Osteocyte (in vitro differentiated cells): ENCODE measurements around the gene RNF40. TPM values are rescaled to one million over a fixed set of nuclear protein-coding genes. Genes with fewer than 3 reads are reported as not detected.

Experiments used
- DNase-seq: peaks from one replicate; pipeline ENCODE4 v3.0.0; 2021; ENCODE audit warnings: mixed read lengths; ENCODE audit not compliant: unreplicated experiment; ENCODE audit errors: extremely low spot score
- H3K27ac Mint-ChIP-seq: one replicate; pipeline ENCODE4 v1.8.0; 2021; ENCODE audit warnings: mild to moderate bottlenecking, mixed read lengths; ENCODE audit not compliant: unreplicated experiment
- H3K27me3 Mint-ChIP-seq: one replicate; pipeline ENCODE4 v1.8.0; 2021; ENCODE audit warnings: mixed read lengths; ENCODE audit not compliant: unreplicated experiment
- H3K36me3 Mint-ChIP-seq: one replicate; pipeline ENCODE4 v1.8.0; 2021; ENCODE audit warnings: mixed read lengths; ENCODE audit not compliant: unreplicated experiment
- H3K4me1 Mint-ChIP-seq: one replicate; pipeline ENCODE4 v1.8.0; 2021; ENCODE audit warnings: mixed read lengths; ENCODE audit not compliant: unreplicated experiment
- H3K4me3 Mint-ChIP-seq: one replicate; pipeline ENCODE4 v1.8.0; 2021; ENCODE audit warnings: mild to moderate bottlenecking, moderate library complexity, mixed read lengths; ENCODE audit not compliant: unreplicated experiment
- H3K9me3 Mint-ChIP-seq: one replicate; pipeline ENCODE4 v1.8.0; 2021; ENCODE audit warnings: mixed read lengths; ENCODE audit not compliant: unreplicated experiment
- long read RNA-seq: library from polyadenylated mRNA; unstranded; transcript quantifications from one replicate; pipeline ENCODE4 v2.0.0, GENCODE V29; 2021
- total RNA-seq: library from RNA; stranded (reverse); gene quantifications from 2 replicates; pipeline ENCODE4 v1.2.1, GENCODE V29; 2021
- TF ChIP-seq, protein P1 (sequence below): fragments of 200-600 bp; sonication (generic); IDR thresholded peaks from 2 replicates; pipeline ENCODE4 v1.5.0; 2021; ENCODE audit warnings: antibody characterized with exemption, mild to moderate bottlenecking, moderate library complexity

The RNF40 gene
- total RNA-seq = 116 and 118 TPM in 2 replicates
- long read RNA-seq, full-length matches to known transcripts = 2 of 21 reads
- long read RNA-seq, partial matches to known transcripts = 12 of 21 reads
- long read RNA-seq, other reads (novel, unspliced or antisense) = 7 of 21 reads

DNA sequence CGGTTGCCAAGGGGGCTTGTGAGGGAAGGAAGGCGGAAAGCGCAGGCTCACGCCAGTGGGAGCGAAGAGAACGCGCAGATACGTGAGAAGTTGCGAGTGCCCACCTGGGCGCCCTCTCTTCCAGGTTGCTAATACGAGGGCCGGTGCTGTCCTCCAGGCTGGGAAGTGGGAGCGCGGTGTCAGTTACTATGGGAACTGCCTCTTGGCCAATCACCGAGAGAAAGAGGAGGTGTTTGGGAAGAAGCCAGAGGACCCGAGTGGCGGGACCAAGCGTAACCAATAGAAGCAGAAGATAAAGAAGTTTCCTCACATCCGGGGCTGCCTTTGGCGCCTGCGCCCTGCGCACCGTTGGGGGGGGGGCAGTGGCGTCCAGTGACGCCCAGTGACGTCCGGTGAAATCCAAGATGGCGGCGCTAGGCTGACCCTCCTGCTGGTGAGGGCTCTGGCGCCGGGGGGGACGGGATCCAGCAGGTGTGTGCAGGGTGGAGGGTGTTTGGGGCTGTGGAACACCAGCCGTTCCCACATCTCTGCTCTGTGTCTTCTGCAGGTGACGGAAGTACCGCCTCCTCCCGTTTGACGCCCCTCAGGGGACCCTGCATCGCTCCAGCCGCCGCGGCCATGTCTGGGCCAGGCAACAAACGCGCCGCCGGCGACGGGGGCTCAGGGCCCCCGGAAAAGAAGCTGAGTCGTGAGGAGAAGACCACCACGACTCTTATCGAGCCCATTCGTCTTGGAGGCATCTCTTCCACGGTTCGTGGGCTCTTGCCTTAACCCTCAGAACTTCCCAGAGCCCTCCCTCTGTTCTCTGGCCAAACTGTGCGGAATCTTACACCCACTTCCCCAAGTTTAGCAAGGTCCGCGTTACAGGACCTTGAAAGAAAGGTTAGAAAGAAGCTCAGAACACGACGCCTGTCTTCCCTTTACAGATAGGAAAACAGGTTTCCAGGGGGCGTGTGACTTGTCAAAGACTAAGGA, at the start of gene RNF40, which contains the start of gene CFAP119:
RNF40 (plus strand) TSS at position 395 of the 975 bp plus-strand sequence; CDS start at position 619, 224 bp downstream.
CFAP119 (minus strand) TSS at position 135 of the 975 bp plus-strand sequence. CDS start 314 bp downstream, outside the sequence.
- peak; percentile 99 for DNase-seq
- TF ChIP-seq, protein P1, sequence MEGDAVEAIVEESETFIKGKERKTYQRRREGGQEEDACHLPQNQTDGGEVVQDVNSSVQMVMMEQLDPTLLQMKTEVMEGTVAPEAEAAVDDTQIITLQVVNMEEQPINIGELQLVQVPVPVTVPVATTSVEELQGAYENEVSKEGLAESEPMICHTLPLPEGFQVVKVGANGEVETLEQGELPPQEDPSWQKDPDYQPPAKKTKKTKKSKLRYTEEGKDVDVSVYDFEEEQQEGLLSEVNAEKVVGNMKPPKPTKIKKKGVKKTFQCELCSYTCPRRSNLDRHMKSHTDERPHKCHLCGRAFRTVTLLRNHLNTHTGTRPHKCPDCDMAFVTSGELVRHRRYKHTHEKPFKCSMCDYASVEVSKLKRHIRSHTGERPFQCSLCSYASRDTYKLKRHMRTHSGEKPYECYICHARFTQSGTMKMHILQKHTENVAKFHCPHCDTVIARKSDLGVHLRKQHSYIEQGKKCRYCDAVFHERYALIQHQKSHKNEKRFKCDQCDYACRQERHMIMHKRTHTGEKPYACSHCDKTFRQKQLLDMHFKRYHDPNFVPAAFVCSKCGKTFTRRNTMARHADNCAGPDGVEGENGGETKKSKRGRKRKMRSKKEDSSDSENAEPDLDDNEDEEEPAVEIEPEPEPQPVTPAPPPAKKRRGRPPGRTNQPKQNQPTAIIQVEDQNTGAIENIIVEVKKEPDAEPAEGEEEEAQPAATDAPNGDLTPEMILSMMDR = no peak
- peak within 1 kb of the TSS; percentile 86 for H3K4me3 Mint-ChIP-seq
- no peaks in the 10 kb centered on the region for H3K27me3 Mint-ChIP-seq
- H3K4me1 Mint-ChIP-seq = peaks cover 22% of the 10 kb centered on the region
- H3K27ac Mint-ChIP-seq = peak within 1 kb of the TSS; percentile 90
- no peaks in the 10 kb centered on the region for H3K9me3 Mint-ChIP-seq
- peaks cover 24% of the 10 kb centered on the region for H3K36me3 Mint-ChIP-seq

DNA sequence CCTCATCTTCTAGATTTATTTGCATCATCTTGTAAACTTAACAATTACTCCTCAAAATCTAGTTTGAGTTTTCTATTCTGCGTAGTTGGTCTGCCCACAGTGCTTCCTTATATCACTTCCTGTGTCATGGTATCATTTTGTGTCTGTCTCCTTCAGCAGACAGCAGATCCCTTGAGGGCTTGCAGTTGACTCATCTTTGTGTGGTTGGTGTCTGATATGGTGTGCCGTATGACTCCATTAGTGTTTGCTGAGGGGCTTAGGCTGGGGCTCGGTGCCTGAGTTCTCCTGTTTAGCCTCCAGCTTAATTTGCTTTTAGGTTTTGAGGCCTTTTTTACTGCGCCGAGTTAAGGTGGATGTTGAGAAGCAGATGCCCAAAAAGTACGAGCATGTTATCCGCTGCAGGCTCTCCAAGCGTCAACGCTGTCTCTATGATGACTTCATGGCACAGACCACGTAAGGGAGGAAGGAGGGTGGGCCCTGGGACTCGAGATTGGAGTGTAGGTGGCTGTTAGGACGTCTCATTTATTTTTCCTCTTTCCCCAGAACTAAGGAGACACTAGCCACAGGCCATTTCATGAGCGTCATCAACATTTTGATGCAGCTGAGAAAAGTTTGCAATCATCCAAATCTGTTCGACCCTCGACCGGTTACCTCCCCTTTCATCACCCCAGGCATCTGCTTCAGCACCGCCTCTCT, 46.2 kb upstream of the RNF40 start:
- H3K27me3 Mint-ChIP-seq = no peaks in the 10 kb centered on the region
- no peak overlapping the region for H3K27ac Mint-ChIP-seq
- H3K4me3 Mint-ChIP-seq = no peak overlapping the region
- DNase-seq = no peak
- H3K4me1 Mint-ChIP-seq = no peaks in the 10 kb centered on the region
- TF ChIP-seq, protein P1 = no peak
- H3K9me3 Mint-ChIP-seq = no peaks in the 10 kb centered on the region
- H3K36me3 Mint-ChIP-seq = peaks cover 66% of the 10 kb centered on the region

DNA sequence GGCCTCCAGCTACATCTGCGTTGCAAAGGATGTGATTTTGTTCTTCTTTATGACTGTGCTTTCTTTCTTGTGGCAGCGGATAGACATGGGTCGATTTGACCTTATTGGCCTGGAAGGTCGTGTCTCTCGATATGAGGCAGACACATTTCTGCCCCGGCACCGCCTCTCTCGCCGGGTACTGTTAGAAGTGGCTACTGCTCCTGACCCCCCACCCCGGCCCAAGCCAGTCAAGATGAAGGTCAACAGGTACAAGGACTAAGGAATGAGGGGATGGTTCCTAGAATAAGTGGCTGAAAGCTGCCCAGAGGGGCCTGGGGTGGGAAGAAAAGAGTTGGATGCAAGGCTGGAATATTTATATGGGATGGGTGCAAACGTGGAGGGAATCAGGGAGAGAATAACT, 42.0 kb upstream of the RNF40 start:
- no peak for DNase-seq
- no peaks in the 10 kb centered on the region for H3K4me1 Mint-ChIP-seq
- no peaks in the 10 kb centered on the region for H3K27me3 Mint-ChIP-seq
- peaks cover 68% of the 10 kb centered on the region for H3K36me3 Mint-ChIP-seq
- H3K4me3 Mint-ChIP-seq = no peak overlapping the region
- no peak overlapping the region for H3K27ac Mint-ChIP-seq
- H3K9me3 Mint-ChIP-seq = no peaks in the 10 kb centered on the region
- TF ChIP-seq, protein P1 = no peak

DNA sequence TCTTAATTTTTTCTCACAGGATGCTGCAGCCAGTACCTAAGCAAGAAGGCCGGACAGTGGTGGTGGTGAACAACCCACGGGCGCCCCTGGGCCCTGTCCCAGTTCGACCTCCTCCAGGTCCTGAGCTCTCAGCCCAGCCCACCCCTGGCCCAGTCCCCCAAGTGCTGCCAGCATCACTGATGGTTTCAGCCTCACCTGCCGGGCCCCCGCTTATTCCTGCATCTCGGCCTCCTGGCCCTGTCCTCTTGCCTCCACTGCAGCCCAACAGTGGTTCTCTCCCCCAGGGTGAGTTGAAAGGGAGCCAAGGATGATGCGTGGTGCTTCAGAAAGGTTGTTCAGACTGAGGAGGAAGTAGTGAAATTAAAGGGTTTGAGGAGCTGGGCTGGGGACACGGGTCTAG, 41.4 kb upstream of the RNF40 start:
- TF ChIP-seq, protein P1 = no peak
- no peak overlapping the region for H3K4me3 Mint-ChIP-seq
- no peak overlapping the region for H3K27ac Mint-ChIP-seq
- H3K4me1 Mint-ChIP-seq = no peaks in the 10 kb centered on the region
- H3K9me3 Mint-ChIP-seq = no peaks in the 10 kb centered on the region
- peaks cover 69% of the 10 kb centered on the region for H3K36me3 Mint-ChIP-seq
- no peak for DNase-seq
- H3K27me3 Mint-ChIP-seq = no peaks in the 10 kb centered on the region
